Uterus (tissue), 4 donors: ENCODE measurements around the gene PSAP. TPM values are rescaled to one million over a fixed set of nuclear protein-coding genes. Genes with fewer than 3 reads are reported as not detected.
A peak's percentile ranks its signal among the peaks of the same experiment; 100 is the strongest.

Experiments
- DNase-seq, 2 donors: peaks; one replicate each; pipeline ENCODE4 v3.0.0-alpha.2; 2019 to 2020
- H3K27ac ChIP-seq, 2 donors: fragments of 200-600 bp; sonication (generic); 1 replicate in 1 of 2; 2 replicates in 1 of 2; pipeline ENCODE4 v1.5.1; 2016 to 2018
- H3K27me3 ChIP-seq, 2 donors: fragments of 200-600 bp; sonication (generic); one replicate each; pipeline ENCODE4 v1.5.1; 2018 to 2019; ENCODE audit warnings: control low read depth in 1 of 2
- H3K36me3 ChIP-seq, 2 donors: fragments of 200-600 bp; sonication (generic); one replicate each; pipeline ENCODE4 v1.5.1; 2019; ENCODE audit warnings: control low read depth in 1 of 2
- H3K4me1 ChIP-seq, 2 donors: fragments of 200-600 bp; sonication (generic); one replicate each; pipeline ENCODE4 v1.5.1; 2018 to 2019; ENCODE audit warnings: control low read depth in 1 of 2
- H3K4me3 ChIP-seq, 2 donors: fragments of 200-600 bp; sonication (generic); 1 replicate in 1 of 2; 2 replicates in 1 of 2; pipeline ENCODE4 v1.5.1; 2018 to 2019; ENCODE audit warnings: mild to moderate bottlenecking in 1 of 2
- H3K9me3 ChIP-seq, 2 donors: fragments of 200-600 bp; sonication (generic); one replicate each; pipeline ENCODE4 v1.5.1; 2019; ENCODE audit warnings: control low read depth in 1 of 2
- POLR2A ChIP-seq, 2 donors: fragments of 450-650 bp; IDR thresholded peaks; one replicate each; pipeline ENCODE4 v1.6.1; 2016; ENCODE audit warnings: antibody characterized with exemption in 2 of 2, mild to moderate bottlenecking in 1 of 2, moderate library complexity in 1 of 2
- intact Hi-C: fragments of 100-400 bp; cut with DNase I; formaldehyde crosslinking; loops from one replicate; pipeline ENCODE4 v1.15.1; 2023; ENCODE audit warnings: low total_unique reads
- total RNA-seq, 4 donors: library from RNA; depleted of rRNA in 3 of 4; stranded (reverse); fragments of >200 nt in 3 of 4; gene quantifications; one replicate each; pipeline versions ENCODE4 v1.1.0 to v1.2.4, GENCODE V29; 2014 to 2023
- TF ChIP-seq, protein P1 (sequence below), 4 experiments: fragments of 200-600 bp in 2 of 4; fragments of 450-650 bp in 2 of 4; sonication (generic) in 2 of 4; IDR thresholded peaks; one replicate each; pipeline ENCODE4 v1.5.1; 2016 to 2019; ENCODE audit warnings: antibody characterized with exemption in 4 of 4, mild to moderate bottlenecking in 2 of 4, moderate library complexity in 1 of 4
- donor health status: DM: yes; HTN: yes; CAD: no.

The PSAP gene
- total RNA-seq, 4 donors from 2014 or later, result 603 to 903 (median 759) TPM

DNA sequence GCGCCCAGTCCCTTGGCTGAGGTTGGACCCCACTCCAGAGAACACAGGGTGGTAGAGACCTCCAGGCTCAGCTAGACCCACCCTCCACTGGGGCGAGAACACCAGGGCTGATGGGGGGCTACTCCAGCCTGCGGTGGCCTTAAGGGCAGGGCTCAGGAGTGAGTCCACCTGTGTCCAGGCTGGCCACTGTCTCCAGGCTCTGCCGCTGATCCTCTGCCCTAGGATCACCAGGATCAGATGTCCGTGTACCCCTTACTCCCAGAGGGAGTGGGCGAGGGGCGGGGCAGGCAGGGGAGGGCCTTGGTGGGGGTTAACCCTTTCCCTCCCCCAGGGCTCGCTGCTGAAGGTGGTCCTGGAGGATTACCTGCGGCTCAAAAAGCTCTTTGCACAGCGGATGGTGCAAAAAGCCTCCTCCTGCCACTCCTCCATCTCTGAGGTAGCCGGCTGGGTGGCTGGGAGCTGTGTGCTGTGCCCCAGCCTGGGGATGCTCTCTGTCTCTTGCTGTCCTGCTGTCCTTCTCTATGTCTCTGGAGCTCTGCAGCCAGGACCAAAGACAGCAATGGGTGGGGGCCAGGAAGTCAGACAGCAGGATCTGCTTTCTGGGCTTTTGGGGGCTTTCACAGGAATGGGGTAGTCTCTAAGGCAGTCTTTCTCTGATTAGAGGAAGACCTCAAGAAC, 38.0 kb downstream of the PSAP start:
- Histone ChIP-seq H3K27me3 (no peaks in the 10 kb centered on the region), H3K36me3 (no peaks in the 10 kb centered on the region), H3K4me1 (no peaks in the 10 kb centered on the region), H3K27ac (no peak overlapping the region), H3K9me3 (no peaks in the 10 kb centered on the region), H3K4me3 (no peak overlapping the region)
- intact Hi-C loops, result loop anchor here (10.0 kb wide), 1 partner anchor 238 kb away; no protein-coding TSS in a partner anchor
- TF ChIP-seq, protein P1, sequence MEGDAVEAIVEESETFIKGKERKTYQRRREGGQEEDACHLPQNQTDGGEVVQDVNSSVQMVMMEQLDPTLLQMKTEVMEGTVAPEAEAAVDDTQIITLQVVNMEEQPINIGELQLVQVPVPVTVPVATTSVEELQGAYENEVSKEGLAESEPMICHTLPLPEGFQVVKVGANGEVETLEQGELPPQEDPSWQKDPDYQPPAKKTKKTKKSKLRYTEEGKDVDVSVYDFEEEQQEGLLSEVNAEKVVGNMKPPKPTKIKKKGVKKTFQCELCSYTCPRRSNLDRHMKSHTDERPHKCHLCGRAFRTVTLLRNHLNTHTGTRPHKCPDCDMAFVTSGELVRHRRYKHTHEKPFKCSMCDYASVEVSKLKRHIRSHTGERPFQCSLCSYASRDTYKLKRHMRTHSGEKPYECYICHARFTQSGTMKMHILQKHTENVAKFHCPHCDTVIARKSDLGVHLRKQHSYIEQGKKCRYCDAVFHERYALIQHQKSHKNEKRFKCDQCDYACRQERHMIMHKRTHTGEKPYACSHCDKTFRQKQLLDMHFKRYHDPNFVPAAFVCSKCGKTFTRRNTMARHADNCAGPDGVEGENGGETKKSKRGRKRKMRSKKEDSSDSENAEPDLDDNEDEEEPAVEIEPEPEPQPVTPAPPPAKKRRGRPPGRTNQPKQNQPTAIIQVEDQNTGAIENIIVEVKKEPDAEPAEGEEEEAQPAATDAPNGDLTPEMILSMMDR (IDR thresholded peaks at IDR 0.05), result no peak
- TF ChIP-seq POLR2A (IDR thresholded peaks at IDR 0.05), result no peak
- DNase-seq, result no peak

DNA sequence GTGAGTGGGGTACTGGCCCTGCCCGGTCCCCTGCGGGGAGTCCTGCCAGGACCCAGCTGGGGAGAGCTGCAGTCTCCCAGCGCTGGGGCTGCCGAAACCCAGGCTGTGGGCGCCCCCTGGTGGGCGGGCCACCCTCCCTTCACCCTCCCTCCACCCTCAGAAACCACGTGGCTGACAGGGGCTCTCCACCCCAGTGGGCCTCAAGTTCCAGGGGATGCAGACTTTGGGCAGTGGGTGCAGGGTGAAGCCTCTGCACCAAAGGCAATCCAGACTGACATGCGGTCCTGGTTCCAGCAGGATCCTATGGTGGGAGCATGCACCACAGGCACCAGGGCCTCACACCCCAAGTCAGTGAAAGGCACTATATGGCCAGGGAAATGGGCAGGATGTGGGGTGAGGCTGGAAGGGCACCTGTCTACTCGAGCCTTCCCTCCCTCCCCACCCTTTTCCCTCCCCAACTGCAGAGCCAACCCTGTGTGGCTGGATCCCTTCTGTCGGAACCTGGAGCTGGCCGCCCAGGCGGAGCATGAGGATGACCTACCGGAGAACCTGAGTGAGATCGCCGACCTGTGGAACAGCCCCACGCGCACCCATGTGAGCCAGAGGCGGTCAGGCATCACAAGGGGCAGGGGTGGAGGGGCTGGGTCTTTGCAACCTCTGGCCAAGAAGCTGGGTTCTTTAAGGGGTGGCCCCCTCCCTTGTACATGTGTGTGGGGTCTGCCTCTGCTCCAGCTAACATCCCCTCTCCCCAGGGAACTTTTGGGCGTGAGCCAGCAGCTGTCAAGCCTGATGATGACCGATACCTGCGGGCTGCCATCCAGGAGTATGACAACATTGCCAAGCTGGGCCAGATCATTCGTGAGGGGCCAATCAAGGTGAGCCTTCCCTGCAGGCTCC, 38.8 kb downstream of the PSAP start:
- Histone ChIP-seq H3K27ac (no peak overlapping the region), H3K4me1 (no peaks in the 10 kb centered on the region), H3K4me3 (no peak overlapping the region), H3K36me3 (no peaks in the 10 kb centered on the region), H3K27me3 (no peaks in the 10 kb centered on the region), H3K9me3 (no peaks in the 10 kb centered on the region)
- intact Hi-C loops, result loop anchor here (10.0 kb wide), 1 partner anchor 237 kb away; no protein-coding TSS in a partner anchor
- TF ChIP-seq, protein P1 (IDR thresholded peaks at IDR 0.05), result peak; percentile 68 to 84 (median 82)
- TF ChIP-seq POLR2A (IDR thresholded peaks at IDR 0.05), result no peak
- DNase-seq, result peak; percentile 53 to 66

DNA sequence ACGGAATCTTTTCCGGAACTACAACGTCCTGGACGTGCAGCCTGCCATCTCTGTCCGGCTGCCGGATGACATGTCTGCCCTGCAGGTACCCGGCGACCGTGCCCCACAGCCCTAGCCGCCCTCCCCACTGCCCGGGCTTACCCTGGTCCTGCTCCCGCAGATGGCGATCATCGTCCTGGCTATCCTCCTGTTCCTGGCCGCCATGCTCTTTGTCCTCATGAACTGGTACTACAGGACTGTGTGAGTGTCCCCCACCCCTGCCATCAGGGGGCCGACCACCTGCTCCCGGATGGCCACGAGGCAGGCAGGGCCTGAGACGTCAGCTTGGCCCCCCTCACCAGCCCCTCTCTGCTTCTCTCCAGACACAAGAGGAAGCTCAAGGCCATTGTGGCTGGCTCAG, 39.7 kb downstream of the PSAP start:
- no peaks in the 10 kb centered on the region for H3K27me3 ChIP-seq
- no peak for DNase-seq
- TF ChIP-seq, protein P1 (IDR thresholded peaks at IDR 0.05), result no peak
- TF ChIP-seq POLR2A (IDR thresholded peaks at IDR 0.05), result no peak
- H3K9me3 ChIP-seq, result no peaks in the 10 kb centered on the region
- H3K27ac ChIP-seq, result no peak overlapping the region
- H3K4me1 ChIP-seq, result no peaks in the 10 kb centered on the region
- H3K4me3 ChIP-seq, result no peak overlapping the region
- intact Hi-C loops, result loop anchor here (10.0 kb wide), 1 partner anchor 237 kb away; no protein-coding TSS in a partner anchor
- H3K36me3 ChIP-seq, result no peaks in the 10 kb centered on the region

DNA sequence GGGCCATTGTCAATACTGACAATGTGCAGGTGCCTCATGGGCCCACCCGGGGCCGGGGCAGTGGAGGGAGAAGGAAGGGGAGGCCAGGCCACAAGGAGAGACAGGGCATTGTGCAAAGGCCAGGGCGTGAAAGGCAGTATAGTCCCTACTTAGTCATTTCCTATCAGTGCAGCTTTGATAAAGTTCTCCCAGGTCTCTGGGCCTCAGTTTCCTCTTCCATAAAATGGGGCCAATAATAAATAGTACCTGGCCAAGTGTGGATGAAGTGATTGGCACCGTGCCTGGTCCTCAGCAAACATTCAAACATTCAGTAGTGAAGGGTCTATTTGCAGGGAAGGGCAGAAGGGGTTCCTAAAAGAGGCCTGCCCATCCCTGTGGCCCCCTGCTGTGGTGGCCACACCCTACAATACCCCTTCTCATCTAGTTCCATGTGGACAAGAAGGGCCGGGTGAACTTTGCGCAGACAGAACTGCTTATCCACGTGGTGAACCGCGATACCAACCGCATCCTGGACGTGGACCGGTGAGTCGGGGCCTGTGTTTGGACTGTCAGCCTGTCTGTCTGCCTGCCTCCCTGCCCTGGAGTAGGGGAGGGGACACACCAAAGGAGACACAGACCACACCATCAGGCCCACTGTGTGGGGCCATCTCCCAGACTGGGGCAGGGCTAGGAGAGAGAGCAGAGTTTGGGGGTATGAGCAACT, 40.9 kb downstream of the PSAP start:
- intact Hi-C loops, result loop anchor here (10.0 kb wide), 1 partner anchor 235 kb away; no protein-coding TSS in a partner anchor
- DNase-seq, result no peak
- no peaks in the 10 kb centered on the region for H3K36me3 ChIP-seq
- H3K4me1 ChIP-seq, result no peaks in the 10 kb centered on the region
- H3K27ac ChIP-seq, result no peak overlapping the region
- TF ChIP-seq, protein P1 (IDR thresholded peaks at IDR 0.05), result no peak
- no peak for TF ChIP-seq POLR2A (IDR thresholded peaks at IDR 0.05)
- H3K9me3 ChIP-seq, result no peaks in the 10 kb centered on the region
- no peaks in the 10 kb centered on the region for H3K27me3 ChIP-seq
- H3K4me3 ChIP-seq, result no peak overlapping the region
